ENCODE results near the gene CAMKMT.

- TF ChIP-seq CTCF (conservative IDR thresholded peaks at IDR 0.05 in 1 of 2, IDR thresholded peaks at IDR 0.05 in 1 of 2; ENCODE audit: extremely low read depth in 1 of 2, insufficient read depth in 1 of 2, low read depth in 1 of 2, low read length in 2 of 2) (no peak), EZH2 (IDR thresholded peaks at IDR 0.05; ENCODE audit: borderline replicate concordance, low read length) (no peak)
These were observed 136.8 kb downstream of the CAMKMT start for GRCh38 chr2:44498551-44498950.

All from mammary epithelial cell (primary cell).